Cardiac muscle cell (in vitro differentiated cells and primary cell): ENCODE measurements around the gene RAB40C. TPM values are rescaled to one million over a fixed set of nuclear protein-coding genes. Genes with fewer than 3 reads are reported as not detected.

Source experiments
- DNase-seq, 2 donors: peaks; one replicate each; pipeline versions ENCODE4 v3.0.0 to v3.0.0-alpha.2; 2010 to 2017; ENCODE audit warnings: low read depth in 1 of 2, low spot score in 1 of 2
- H3K27ac ChIP-seq: fragments of 200-600 bp; sonication (generic); 2 replicates; pipeline ENCODE4 v1.5.1; 2016
- H3K27me3 ChIP-seq: fragments of 200-600 bp; sonication (generic); 2 replicates; pipeline ENCODE4 v1.6.0; 2016; ENCODE audit warnings: control low read depth
- H3K36me3 ChIP-seq: fragments of 200-600 bp; sonication (generic); 2 replicates; pipeline ENCODE4 v1.5.1; 2016; ENCODE audit warnings: control low read depth
- H3K4me1 ChIP-seq: fragments of 200-600 bp; sonication (generic); 2 replicates; pipeline ENCODE4 v1.8.1; 2017; ENCODE audit warnings: low read depth, mild to moderate bottlenecking, mixed run types
- H3K4me3 ChIP-seq: fragments of 200-600 bp; sonication (generic); 2 replicates; pipeline ENCODE4 v1.5.1; 2016; ENCODE audit warnings: mild to moderate bottlenecking
- H3K9me3 ChIP-seq: fragments of 200-600 bp; sonication (generic); 2 replicates; pipeline ENCODE4 v1.5.1; 2017; ENCODE audit warnings: low read depth, mild to moderate bottlenecking, control low read depth
- polyA plus RNA-seq: library from polyadenylated mRNA; unstranded; fragments of >200 nt; fragmentation: Nextera tagmentation; extraction: Ambion mirVana; gene quantifications from 2 replicates; pipeline ENCODE4 v1.2.1, GENCODE V29; 2016
- total RNA-seq: library from RNA; depleted of rRNA; stranded (reverse); fragments of >200 nt; gene quantifications from 2 replicates; pipeline ENCODE4 v1.2.3, GENCODE V29; 2016
- TF ChIP-seq, protein P1 (sequence below): IDR thresholded peaks from 2 replicates; pipeline ENCODE4 v1.5.1; 2012; ENCODE audit warnings: low read depth, mild to moderate bottlenecking, low read length

RAB40C gene
- total and polyA plus RNA-seq, 2 experiments from 2014 or later, result 30.8 to 45.9 TPM

DNA sequence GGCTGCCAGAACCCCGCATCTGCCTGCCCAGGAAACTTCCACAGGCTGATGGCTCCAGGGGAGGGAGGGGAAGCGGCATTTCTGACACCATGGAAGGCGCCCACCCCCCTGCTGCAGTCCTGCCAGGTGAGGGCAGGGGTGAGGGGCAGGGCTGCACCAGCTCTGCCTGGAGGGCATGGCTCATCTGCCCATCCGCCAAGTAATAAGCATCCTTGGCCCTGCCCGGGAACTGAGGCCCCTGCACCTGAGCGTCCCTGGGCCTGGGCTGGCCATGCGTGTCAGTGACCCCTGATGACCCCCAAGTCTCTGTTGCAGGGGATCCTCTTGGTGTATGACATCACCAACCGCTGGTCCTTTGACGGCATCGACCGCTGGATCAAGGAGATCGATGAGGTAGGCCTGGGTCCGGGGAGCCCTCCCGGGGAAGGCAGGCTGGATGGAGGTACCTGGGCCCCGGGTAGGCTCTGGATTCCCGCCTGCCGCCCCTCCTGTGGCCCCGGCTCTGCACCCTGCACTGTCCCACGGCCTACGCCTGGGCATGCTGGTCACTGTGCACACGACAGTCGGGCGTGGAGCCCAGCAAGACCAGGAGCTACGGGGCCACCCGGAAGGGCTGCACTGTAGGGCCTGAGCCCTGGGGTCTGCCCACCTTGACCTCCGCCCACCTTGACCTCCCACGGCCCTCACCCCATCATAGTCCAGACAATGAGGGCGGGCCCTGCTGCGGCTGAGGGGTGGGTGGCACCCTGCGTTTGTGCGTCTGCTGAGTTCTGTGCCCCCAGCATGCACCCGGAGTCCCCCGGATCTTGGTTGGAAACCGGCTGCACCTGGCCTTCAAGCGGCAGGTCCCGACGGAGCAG is 35.5 kb downstream of the RAB40C start:
- TF ChIP-seq, protein P1, sequence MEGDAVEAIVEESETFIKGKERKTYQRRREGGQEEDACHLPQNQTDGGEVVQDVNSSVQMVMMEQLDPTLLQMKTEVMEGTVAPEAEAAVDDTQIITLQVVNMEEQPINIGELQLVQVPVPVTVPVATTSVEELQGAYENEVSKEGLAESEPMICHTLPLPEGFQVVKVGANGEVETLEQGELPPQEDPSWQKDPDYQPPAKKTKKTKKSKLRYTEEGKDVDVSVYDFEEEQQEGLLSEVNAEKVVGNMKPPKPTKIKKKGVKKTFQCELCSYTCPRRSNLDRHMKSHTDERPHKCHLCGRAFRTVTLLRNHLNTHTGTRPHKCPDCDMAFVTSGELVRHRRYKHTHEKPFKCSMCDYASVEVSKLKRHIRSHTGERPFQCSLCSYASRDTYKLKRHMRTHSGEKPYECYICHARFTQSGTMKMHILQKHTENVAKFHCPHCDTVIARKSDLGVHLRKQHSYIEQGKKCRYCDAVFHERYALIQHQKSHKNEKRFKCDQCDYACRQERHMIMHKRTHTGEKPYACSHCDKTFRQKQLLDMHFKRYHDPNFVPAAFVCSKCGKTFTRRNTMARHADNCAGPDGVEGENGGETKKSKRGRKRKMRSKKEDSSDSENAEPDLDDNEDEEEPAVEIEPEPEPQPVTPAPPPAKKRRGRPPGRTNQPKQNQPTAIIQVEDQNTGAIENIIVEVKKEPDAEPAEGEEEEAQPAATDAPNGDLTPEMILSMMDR, result no peak
- H3K4me1 ChIP-seq, result peaks cover 26% of the 10 kb centered on the region
- H3K36me3 ChIP-seq, result peaks cover 3% of the 10 kb centered on the region
- no peaks in the 10 kb centered on the region for H3K9me3 ChIP-seq
- H3K4me3 ChIP-seq, result no peak overlapping the region
- DNase-seq, result no peak
- peak overlapping the region; percentile 73 for H3K27ac ChIP-seq
- H3K27me3 ChIP-seq, result no peaks in the 10 kb centered on the region

DNA sequence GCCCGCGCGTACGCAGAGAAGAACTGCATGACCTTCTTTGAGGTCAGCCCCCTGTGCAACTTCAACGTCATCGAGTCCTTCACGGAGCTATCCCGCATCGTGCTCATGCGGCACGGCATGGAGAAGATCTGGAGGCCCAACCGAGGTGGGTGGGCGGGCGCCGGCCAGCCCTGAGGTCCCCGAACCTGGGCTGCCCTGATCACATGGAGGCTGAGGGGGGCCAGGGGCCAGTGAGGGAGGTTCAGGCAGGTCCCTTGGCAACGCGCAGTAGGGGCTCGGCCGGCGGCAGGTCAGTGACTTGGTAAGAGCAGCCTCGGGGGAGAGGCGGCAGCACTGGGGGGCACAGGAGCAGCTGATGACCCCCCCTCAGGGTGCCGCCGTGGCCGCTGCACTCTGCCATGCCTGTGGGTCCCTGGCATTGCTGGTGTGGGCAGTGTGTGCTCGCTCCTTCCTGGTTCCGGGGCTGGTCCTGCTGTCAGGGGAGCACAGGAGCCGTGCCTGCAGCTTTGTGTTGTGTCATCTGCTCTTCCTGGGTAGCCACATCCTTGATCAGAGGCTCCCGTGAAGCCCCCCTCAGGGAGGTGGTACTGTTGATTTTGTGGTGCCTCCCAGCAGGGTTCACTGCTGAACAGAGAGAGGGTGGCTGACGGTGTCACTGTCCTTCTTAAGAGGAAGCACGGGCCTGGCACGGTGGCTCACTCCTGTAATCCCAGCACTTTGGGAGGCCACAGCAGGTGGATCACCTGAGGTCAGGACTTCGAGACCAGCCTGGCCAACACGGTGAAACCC is 36.3 kb downstream of the RAB40C start:
- H3K4me3 ChIP-seq, result no peak overlapping the region
- peaks cover 28% of the 10 kb centered on the region for H3K4me1 ChIP-seq
- no peak for DNase-seq
- H3K9me3 ChIP-seq, result no peaks in the 10 kb centered on the region
- no peaks in the 10 kb centered on the region for H3K27me3 ChIP-seq
- TF ChIP-seq, protein P1, result no peak
- H3K27ac ChIP-seq, result no peak overlapping the region
- peaks cover 3% of the 10 kb centered on the region for H3K36me3 ChIP-seq

DNA sequence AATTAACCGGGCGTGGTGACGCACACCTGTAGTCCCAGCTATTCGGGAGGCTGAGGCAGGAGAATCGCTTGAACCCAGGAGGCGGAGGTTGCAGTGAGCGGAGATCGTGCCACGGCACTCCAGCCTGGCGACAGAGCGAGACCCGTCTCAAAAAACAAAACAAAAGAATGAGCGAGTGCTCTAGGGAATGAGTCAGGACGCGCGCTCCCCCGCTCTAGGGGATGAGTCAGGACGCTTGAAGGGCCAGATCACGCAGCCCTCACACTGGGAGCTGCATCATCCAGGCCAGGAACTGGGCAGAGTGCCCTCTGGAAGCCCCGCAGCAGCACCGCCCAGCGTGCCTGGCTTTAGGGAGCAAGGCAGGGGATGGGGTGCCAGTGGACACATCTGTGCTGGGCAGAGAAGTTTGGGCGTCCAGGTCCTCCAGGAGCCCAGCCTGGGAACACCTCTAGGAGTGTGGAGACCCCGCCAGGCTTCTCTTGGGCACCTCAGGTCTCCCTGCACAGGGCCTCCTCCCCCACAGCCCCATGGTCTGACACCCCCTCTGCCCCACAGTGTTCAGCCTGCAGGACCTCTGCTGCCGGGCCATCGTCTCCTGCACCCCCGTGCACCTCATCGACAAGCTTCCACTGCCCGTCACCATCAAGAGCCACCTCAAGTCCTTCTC is 37.1 kb downstream of the RAB40C start:
- Histone ChIP-seq H3K27me3 (no peaks in the 10 kb centered on the region), H3K9me3 (no peaks in the 10 kb centered on the region), H3K36me3 (peaks cover 3% of the 10 kb centered on the region), H3K4me3 (no peak overlapping the region), H3K4me1 (peaks cover 31% of the 10 kb centered on the region), H3K27ac (no peak overlapping the region)
- DNase-seq, result peak in 1 of 2 donors; percentile 96
- TF ChIP-seq, protein P1, result no peak

DNA sequence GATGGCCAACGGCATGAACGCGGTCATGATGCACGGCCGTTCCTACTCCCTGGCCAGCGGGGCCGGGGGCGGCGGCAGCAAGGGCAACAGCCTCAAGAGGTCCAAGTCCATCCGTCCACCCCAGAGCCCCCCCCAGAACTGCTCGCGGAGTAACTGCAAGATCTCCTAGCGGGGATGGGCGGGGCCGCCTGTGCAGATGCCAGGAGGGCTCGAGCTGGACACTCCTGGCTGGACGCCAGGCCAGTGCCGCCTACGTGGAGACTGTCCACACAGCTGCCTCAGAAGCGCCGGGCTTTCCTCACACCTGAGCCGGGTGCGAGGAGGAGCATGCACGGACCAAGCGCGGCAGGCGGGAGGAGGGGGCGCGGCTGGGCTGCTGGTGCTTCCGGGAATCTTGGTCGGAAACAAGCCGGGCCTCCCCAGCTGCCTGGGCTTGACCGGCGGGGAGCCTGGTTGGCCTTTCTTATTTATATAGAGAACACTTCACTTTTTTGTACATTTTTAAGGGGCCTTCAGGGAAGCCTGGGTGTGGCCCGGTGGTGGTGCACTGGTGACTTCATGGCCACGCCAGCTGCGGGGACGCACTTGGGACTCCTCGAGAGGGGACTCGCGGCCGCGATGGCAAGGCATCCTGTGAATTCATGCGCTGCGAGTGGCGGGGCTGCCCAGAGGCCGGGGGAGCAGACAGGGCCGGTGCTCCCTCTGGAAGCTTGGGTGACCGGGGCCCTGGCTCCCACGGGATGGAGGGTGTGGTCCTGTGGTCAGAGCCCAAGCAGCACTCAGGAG is 37.8 kb downstream of the RAB40C start:
- Histone ChIP-seq H3K27me3 (no peaks in the 10 kb centered on the region), H3K9me3 (no peaks in the 10 kb centered on the region), H3K4me1 (peaks cover 31% of the 10 kb centered on the region), H3K4me3 (no peak overlapping the region), H3K27ac (no peak overlapping the region), H3K36me3 (peaks cover 3% of the 10 kb centered on the region)
- no peak for DNase-seq
- TF ChIP-seq, protein P1, result no peak
